ENCODE data around the gene SETD1A.

DNA sequence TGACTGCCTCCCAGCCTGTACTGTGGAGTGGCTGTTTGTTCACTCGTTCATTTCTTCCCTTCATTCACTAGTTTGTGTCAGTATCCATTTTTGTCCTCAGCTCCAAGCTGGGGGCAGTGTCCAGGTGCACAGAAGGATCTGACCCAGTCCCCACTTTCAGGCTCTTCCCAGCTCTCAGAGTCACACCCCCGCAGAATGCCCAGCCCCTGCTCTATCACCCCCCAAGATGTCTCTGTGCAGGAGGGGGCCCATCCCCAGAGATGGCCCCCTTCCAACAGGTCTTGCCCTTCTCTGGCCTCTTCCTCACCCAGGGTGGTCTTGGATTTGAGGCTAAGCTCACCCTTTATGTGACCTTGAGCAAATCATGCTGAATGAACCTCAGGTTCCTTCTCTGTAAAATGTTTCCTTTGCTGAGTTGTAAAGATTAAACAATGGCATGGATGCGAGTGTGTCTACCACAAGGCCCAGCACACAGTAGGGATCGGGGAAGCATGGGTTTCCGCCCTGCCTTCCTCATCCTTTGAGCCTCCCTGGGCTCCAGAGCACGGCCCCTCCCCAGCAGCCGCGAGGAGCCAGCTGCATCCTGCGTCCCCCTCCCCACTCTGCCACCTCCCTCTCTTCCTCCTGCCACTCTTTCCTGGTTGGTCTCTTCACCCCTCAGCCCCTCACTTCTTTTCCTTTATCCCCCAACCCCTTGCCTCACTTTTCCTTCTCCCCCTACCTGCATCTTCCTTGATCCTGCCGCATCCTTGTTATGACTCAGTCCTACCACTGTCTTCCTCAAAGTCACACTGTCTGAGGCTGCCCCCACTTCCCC lies 31.4 kb upstream of the SETD1A start:
- TF ChIP-seq, protein P1, sequence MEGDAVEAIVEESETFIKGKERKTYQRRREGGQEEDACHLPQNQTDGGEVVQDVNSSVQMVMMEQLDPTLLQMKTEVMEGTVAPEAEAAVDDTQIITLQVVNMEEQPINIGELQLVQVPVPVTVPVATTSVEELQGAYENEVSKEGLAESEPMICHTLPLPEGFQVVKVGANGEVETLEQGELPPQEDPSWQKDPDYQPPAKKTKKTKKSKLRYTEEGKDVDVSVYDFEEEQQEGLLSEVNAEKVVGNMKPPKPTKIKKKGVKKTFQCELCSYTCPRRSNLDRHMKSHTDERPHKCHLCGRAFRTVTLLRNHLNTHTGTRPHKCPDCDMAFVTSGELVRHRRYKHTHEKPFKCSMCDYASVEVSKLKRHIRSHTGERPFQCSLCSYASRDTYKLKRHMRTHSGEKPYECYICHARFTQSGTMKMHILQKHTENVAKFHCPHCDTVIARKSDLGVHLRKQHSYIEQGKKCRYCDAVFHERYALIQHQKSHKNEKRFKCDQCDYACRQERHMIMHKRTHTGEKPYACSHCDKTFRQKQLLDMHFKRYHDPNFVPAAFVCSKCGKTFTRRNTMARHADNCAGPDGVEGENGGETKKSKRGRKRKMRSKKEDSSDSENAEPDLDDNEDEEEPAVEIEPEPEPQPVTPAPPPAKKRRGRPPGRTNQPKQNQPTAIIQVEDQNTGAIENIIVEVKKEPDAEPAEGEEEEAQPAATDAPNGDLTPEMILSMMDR (IDR thresholded peaks at IDR 0.05; ENCODE audit: insufficient read depth, low read length), result no peak
- TF ChIP-seq POLR2AphosphoS5 (IDR thresholded peaks at IDR 0.05; ENCODE audit: low read depth) (no peak), SPI1 (IDR thresholded peaks at IDR 0.05; ENCODE audit: borderline replicate concordance, low read depth) (no peak), GABPA (IDR thresholded peaks at IDR 0.05; ENCODE audit: low read depth) (no peak)
- TF ChIP-seq, protein P2, sequence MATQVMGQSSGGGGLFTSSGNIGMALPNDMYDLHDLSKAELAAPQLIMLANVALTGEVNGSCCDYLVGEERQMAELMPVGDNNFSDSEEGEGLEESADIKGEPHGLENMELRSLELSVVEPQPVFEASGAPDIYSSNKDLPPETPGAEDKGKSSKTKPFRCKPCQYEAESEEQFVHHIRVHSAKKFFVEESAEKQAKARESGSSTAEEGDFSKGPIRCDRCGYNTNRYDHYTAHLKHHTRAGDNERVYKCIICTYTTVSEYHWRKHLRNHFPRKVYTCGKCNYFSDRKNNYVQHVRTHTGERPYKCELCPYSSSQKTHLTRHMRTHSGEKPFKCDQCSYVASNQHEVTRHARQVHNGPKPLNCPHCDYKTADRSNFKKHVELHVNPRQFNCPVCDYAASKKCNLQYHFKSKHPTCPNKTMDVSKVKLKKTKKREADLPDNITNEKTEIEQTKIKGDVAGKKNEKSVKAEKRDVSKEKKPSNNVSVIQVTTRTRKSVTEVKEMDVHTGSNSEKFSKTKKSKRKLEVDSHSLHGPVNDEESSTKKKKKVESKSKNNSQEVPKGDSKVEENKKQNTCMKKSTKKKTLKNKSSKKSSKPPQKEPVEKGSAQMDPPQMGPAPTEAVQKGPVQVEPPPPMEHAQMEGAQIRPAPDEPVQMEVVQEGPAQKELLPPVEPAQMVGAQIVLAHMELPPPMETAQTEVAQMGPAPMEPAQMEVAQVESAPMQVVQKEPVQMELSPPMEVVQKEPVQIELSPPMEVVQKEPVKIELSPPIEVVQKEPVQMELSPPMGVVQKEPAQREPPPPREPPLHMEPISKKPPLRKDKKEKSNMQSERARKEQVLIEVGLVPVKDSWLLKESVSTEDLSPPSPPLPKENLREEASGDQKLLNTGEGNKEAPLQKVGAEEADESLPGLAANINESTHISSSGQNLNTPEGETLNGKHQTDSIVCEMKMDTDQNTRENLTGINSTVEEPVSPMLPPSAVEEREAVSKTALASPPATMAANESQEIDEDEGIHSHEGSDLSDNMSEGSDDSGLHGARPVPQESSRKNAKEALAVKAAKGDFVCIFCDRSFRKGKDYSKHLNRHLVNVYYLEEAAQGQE (IDR thresholded peaks at IDR 0.05; ENCODE audit: insufficient replicate concordance, low read depth), result no peak
